Ovary (tissue), 9 donors: ENCODE measurements around the gene URGCP. TPM values are rescaled to one million over a fixed set of nuclear protein-coding genes. Genes with fewer than 3 reads are reported as not detected.

Source experiments
- DNase-seq, 5 donors: peaks; one replicate each; pipeline ENCODE4 v3.0.0-alpha.2; 2019 to 2020
- H3K27ac ChIP-seq, 2 donors: fragments of 200-600 bp; one replicate each; pipeline versions ENCODE4 v1.5.1 to v1.8.0; 2019 to 2022
- H3K27me3 ChIP-seq: fragments of 200-600 bp; one replicate; pipeline ENCODE4 v1.8.0; 2022
- H3K36me3 ChIP-seq: fragments of 200-600 bp; sonication (generic); one replicate; pipeline ENCODE4 v1.5.1; 2019
- H3K4me1 ChIP-seq: one replicate; pipeline ENCODE4 v1.8.1; 2013; ENCODE audit warnings: mild to moderate bottlenecking, moderate library complexity; ENCODE audit not compliant: insufficient read depth
- H3K4me3 ChIP-seq: fragments of 200-600 bp; sonication (generic); one replicate; pipeline ENCODE4 v1.5.1; 2017
- H3K9me3 ChIP-seq, 2 donors: fragments of 200-600 bp in 1 of 2; sonication (generic) in 1 of 2; one replicate each; pipeline versions ENCODE4 v1.5.1 to v1.8.1; 2013 to 2019; ENCODE audit warnings: mild to moderate bottlenecking in 1 of 2, moderate library complexity in 1 of 2
- CTCF ChIP-seq, 3 donors: fragments of 450-650 bp in 2 of 3; fragments of 200-600 bp in 1 of 3; IDR thresholded peaks; one replicate each; pipeline versions ENCODE4 v1.5.1 to v1.8.0; 2016 to 2022; ENCODE audit warnings: antibody characterized with exemption in 3 of 3, mild to moderate bottlenecking in 1 of 3
- EP300 ChIP-seq: sonication (generic); formaldehyde crosslinking; IDR thresholded peaks from one replicate; pipeline ENCODE4 v1.6.1; 2017; ENCODE audit warnings: antibody characterized with exemption
- POLR2A ChIP-seq: fragments of 450-650 bp; IDR thresholded peaks from one replicate; pipeline ENCODE4 v1.6.1; 2017; ENCODE audit warnings: antibody characterized with exemption, mild to moderate bottlenecking, moderate library complexity
- WGBS, 3 donors: extraction: QIAGEN DNeasy Blood & Tissue Kit in 1 of 3; methylation state at CpG; one replicate each; pipeline versions ENCODE4 v1.1.5 to v1.1.7; 2013 to 2017; 5-methylcytosine and 5-hydroxymethylcytosine counted together
- intact Hi-C, 4 donors: fragments of 100-400 bp; cut with DNase I; formaldehyde crosslinking; loops; one replicate each; pipeline versions ENCODE4 v1.11.0 to v1.15.1; 2022 to 2023
- polyA plus RNA-seq, 2 donors: library from polyadenylated mRNA; stranded (reverse); fragments of 200-250 nt in 1 of 2; fragments of 350-450 nt in 1 of 2; fragmentation: Illumina TruSeq in 1 of 2; extraction: RNeasy Lipid Tissue Mini Kit (QIAGEN cat#74804) in 1 of 2; gene quantifications; one replicate each; pipeline ENCODE4 v1.2.3, GENCODE V29; 2013 to 2014
- total RNA-seq, 7 donors: library from RNA; depleted of rRNA in 2 of 7; stranded (reverse); fragments of >200 nt in 2 of 7; fragmentation: NEBNext Ultra II Directional in 3 of 7; extraction: Animal tissue kit (Norgen Biotek cat#: 25700) in 3 of 7; gene quantifications; one replicate each; pipeline versions ENCODE4 v1.1.0 to v1.2.4, GENCODE V29; 2016 to 2023
- donor health status: DM: no; HTN: no; CAD: no; lungs with moderate emphysema.
- donor health status: DM: no; HTN: no; CAD: no.
- donor health status: Bipolar disorder and iron deficiency.
- donor health status: DM: yes; HTN: yes; CAD: no.
- donor health status: DM: no; HTN: no; CAD: no.
- donor health status: DM: yes; HTN: yes; CAD: no.

The URGCP gene
- total and polyA plus RNA-seq, 9 donors: 19.3 to 55.1 (median 38.8) TPM

GRCh38 chr7:43953071-43953470 lies 46.7 kb upstream of the URGCP start:
- Histone ChIP-seq H3K9me3 (no peaks in the 10 kb centered on the region), H3K4me1 (no peaks in the 10 kb centered on the region), H3K27ac (no peak overlapping the region), H3K27me3 (no peaks in the 10 kb centered on the region), H3K36me3 (no peaks in the 10 kb centered on the region), H3K4me3 (no peak overlapping the region)
- intact Hi-C loops: no loop called here
- no peak for TF ChIP-seq CTCF (IDR thresholded peaks at IDR 0.05)
- no peak for TF ChIP-seq POLR2A
- no peak for TF ChIP-seq EP300
- 97% methylated on average over 5 of the region's 5 CpGs for WGBS, 3 donors
- DNase-seq: no peak

- Histone ChIP-seq H3K4me1 (no peaks in the 10 kb centered on the region), H3K27me3 (no peaks in the 10 kb centered on the region), H3K9me3 (no peaks in the 10 kb centered on the region), H3K27ac (no peak overlapping the region), H3K4me3 (no peak overlapping the region), H3K36me3 (no peaks in the 10 kb centered on the region)
- TF ChIP-seq CTCF (IDR thresholded peaks at IDR 0.05): no peak
- no peak for TF ChIP-seq POLR2A
- no peak for TF ChIP-seq EP300
- no peak for DNase-seq
- intact Hi-C loops: no loop called here
- 55 to 81% (median 79%) methylated on average over 3 of the region's 3 CpGs for WGBS, 3 donors
Measured at GRCh38 chr7:43952028-43952427, 45.6 kb upstream of the URGCP start.

- Histone ChIP-seq H3K27ac (no peak overlapping the region), H3K27me3 (no peaks in the 10 kb centered on the region), H3K4me3 (no peak overlapping the region), H3K36me3 (no peaks in the 10 kb centered on the region), H3K9me3 (no peaks in the 10 kb centered on the region), H3K4me1 (no peaks in the 10 kb centered on the region)
- 87 to 93% (median 87%) methylated on average over 4 of the region's 4 CpGs for WGBS, 3 donors
- DNase-seq: no peak
- intact Hi-C loops: no loop called here
- TF ChIP-seq POLR2A (no peak), EP300 (no peak), CTCF (IDR thresholded peaks at IDR 0.05) (no peak)
Measured at GRCh38 chr7:43944286-43944685, 37.9 kb upstream of the URGCP start.

- intact Hi-C loops: no loop called here
Measured at GRCh38 chr7:43943417-43944187, 37.2 kb upstream of the URGCP start.

More at GRCh38 chr7:43943417-43944187, 37.2 kb upstream of the URGCP start:
- Histone ChIP-seq H3K27me3 (no peaks in the 10 kb centered on the region), H3K27ac (no peak overlapping the region), H3K36me3 (no peaks in the 10 kb centered on the region), H3K4me3 (no peak overlapping the region), H3K4me1 (no peaks in the 10 kb centered on the region), H3K9me3 (no peaks in the 10 kb centered on the region)
- no peak for DNase-seq
- TF ChIP-seq POLR2A (no peak), CTCF (IDR thresholded peaks at IDR 0.05) (no peak), EP300 (no peak)
- WGBS, 3 donors: 81 to 85% (median 85%) methylated on average over 13 of the region's 13 CpGs
